ENCODE measurements around the gene ART4. TPM values are rescaled to one million over a fixed set of nuclear protein-coding genes. Genes with fewer than 3 reads are reported as not detected.

The ART4 gene
- total and polyA plus RNA-seq, 4 donors, result 10.5 to 40.7 (median 22.2) TPM

GRCh38 chr12:14795028-14795448, 48.3 kb downstream of the ART4 start:
- no peaks in the 10 kb centered on the region for H3K9me3 ChIP-seq (ENCODE audit: control insufficient read depth in 4 of 4, low read length in 3 of 4)
- no peak overlapping the region for H3K9ac ChIP-seq (ENCODE audit: low read depth in 1 of 2, low read length in 2 of 2)
- WGBS, result 75% methylated on average over 4 of the region's 4 CpGs
- no peaks in the 10 kb centered on the region for H3K4me1 ChIP-seq (ENCODE audit: control insufficient read depth in 4 of 4, insufficient read depth in 4 of 4, low read length in 3 of 4)
- no peak overlapping the region for H3K4me3 ChIP-seq (ENCODE audit: low read depth in 1 of 3, low read length in 3 of 3)
- no peak for TF ChIP-seq FOXA2 (IDR thresholded peaks at IDR 0.05)
- TF ChIP-seq REST (IDR thresholded peaks at IDR 0.05), result no peak
- TF ChIP-seq EGR1 (IDR thresholded peaks at IDR 0.05; ENCODE audit: low read depth in 2 of 2), result no peak
- no peak for TF ChIP-seq GABPA (IDR thresholded peaks at IDR 0.05 in 1 of 2, conservative IDR thresholded peaks at IDR 0.05 in 1 of 2)
- TF ChIP-seq YY1 (IDR thresholded peaks at IDR 0.05), result no peak
- TF ChIP-seq ATF3 (IDR thresholded peaks at IDR 0.05), result no peak
- no peak for TF ChIP-seq CTCF (IDR thresholded peaks at IDR 0.05; ENCODE audit: low read depth, low read length, missing input control)
- no peak for TF ChIP-seq SP1 (IDR thresholded peaks at IDR 0.05)
- no peak for TF ChIP-seq ZBTB33 (IDR thresholded peaks at IDR 0.05)
- peaks cover 10 to 72% (median 51%) of the 10 kb centered on the region in 4 donors for H3K36me3 ChIP-seq (ENCODE audit: control insufficient read depth in 4 of 4, insufficient read depth in 3 of 4, low read depth in 1 of 4, low read length in 3 of 4)
- no peaks in the 10 kb centered on the region for H3K27me3 ChIP-seq (ENCODE audit: control insufficient read depth in 4 of 4, insufficient read depth in 4 of 4, low read length in 3 of 4)
- no peak overlapping the region for H3K27ac ChIP-seq (ENCODE audit: low read depth in 1 of 2, low read length in 2 of 2)
- DNase-seq (ENCODE audit: low spot score), result no peak

- H3K4me3 ChIP-seq (ENCODE audit: low read depth in 1 of 3, low read length in 3 of 3), result no peak overlapping the region
- no peak overlapping the region for H3K9ac ChIP-seq (ENCODE audit: low read depth in 1 of 2, low read length in 2 of 2)
- H3K4me1 ChIP-seq (ENCODE audit: control insufficient read depth in 4 of 4, insufficient read depth in 4 of 4, low read length in 3 of 4), result no peaks in the 10 kb centered on the region
- no peak for TF ChIP-seq HNF4A (conservative IDR thresholded peaks at IDR 0.05)
- no peak for TF ChIP-seq RXRA (IDR thresholded peaks at IDR 0.05)
- no peak for TF ChIP-seq SP1 (IDR thresholded peaks at IDR 0.05)
- no peak for TF ChIP-seq EGR1 (IDR thresholded peaks at IDR 0.05; ENCODE audit: low read depth in 2 of 2)
- TF ChIP-seq GABPA (IDR thresholded peaks at IDR 0.05 in 1 of 2, conservative IDR thresholded peaks at IDR 0.05 in 1 of 2), result no peak
- no peak for TF ChIP-seq ZBTB33 (IDR thresholded peaks at IDR 0.05)
- TF ChIP-seq NR2F2 (IDR thresholded peaks at IDR 0.05), result no peak
- 97% methylated on average over 3 of the region's 3 CpGs for WGBS
- no peaks in the 10 kb centered on the region for H3K27me3 ChIP-seq (ENCODE audit: control insufficient read depth in 4 of 4, insufficient read depth in 4 of 4, low read length in 3 of 4)
- DNase-seq (ENCODE audit: low spot score), result no peak
- H3K9me3 ChIP-seq (ENCODE audit: control insufficient read depth in 4 of 4, low read length in 3 of 4), result no peaks in the 10 kb centered on the region
- no peak overlapping the region for H3K27ac ChIP-seq (ENCODE audit: low read depth in 1 of 2, low read length in 2 of 2)
- peaks cover 14 to 50% (median 42%) of the 10 kb centered on the region in 4 donors for H3K36me3 ChIP-seq (ENCODE audit: control insufficient read depth in 4 of 4, insufficient read depth in 3 of 4, low read depth in 1 of 4, low read length in 3 of 4)
Observed at GRCh38 chr12:14785568-14785967, 57.8 kb downstream of the ART4 start.
